HEK293 (cell line): ENCODE measurements around the gene NAGPA.

ENCODE experiments used
- YY1 ChIP-seq: fragments of 450-650 bp; formaldehyde crosslinking; IDR thresholded peaks from 2 replicates; pipeline ENCODE4 v1.5.1; 2018; ENCODE audit warnings: missing biosample characterization, missing genetic modification characterization
- ZBTB1 ChIP-seq: fragments of 450-650 bp; formaldehyde crosslinking; IDR thresholded peaks from 2 replicates; pipeline ENCODE4 v1.5.1; 2016; ENCODE audit warnings: missing biosample characterization, missing genetic modification characterization
- ZBTB20 ChIP-seq: fragments of 450-650 bp; formaldehyde crosslinking; IDR thresholded peaks from 2 replicates; pipeline ENCODE4 v1.5.1; 2016; ENCODE audit warnings: missing biosample characterization, missing genetic modification characterization
- ZBTB8A ChIP-seq: fragments of 450-650 bp; formaldehyde crosslinking; IDR thresholded peaks from 2 replicates; pipeline ENCODE4 v1.5.1; 2016; ENCODE audit warnings: missing biosample characterization, missing genetic modification characterization
- ZNF302 ChIP-seq: fragments of 450-650 bp; formaldehyde crosslinking; IDR thresholded peaks from 2 replicates; pipeline ENCODE4 v1.5.1; 2016; ENCODE audit warnings: missing biosample characterization, missing genetic modification characterization, low read depth
- ZNF423 ChIP-seq: fragments of 450-650 bp; formaldehyde crosslinking; IDR thresholded peaks from 2 replicates; pipeline ENCODE4 v1.5.1; 2016; ENCODE audit warnings: missing biosample characterization, missing genetic modification characterization
- ZNF433 ChIP-seq: fragments of 450-650 bp; formaldehyde crosslinking; IDR thresholded peaks from 2 replicates; pipeline ENCODE4 v1.5.1; 2016; ENCODE audit warnings: missing biosample characterization, missing genetic modification characterization, low read depth
- ZNF501 ChIP-seq: fragments of 450-650 bp; formaldehyde crosslinking; IDR thresholded peaks from 2 replicates; pipeline ENCODE4 v1.5.1; 2016; ENCODE audit warnings: missing biosample characterization, missing genetic modification characterization
- ZNF777 ChIP-seq: fragments of 450-650 bp; formaldehyde crosslinking; IDR thresholded peaks from 2 replicates; pipeline ENCODE4 v1.5.1; 2017; ENCODE audit warnings: missing biosample characterization, missing genetic modification characterization, borderline replicate concordance
- TF ChIP-seq, protein P1 (sequence below): fragments of 450-650 bp; formaldehyde crosslinking; IDR thresholded peaks from 2 replicates; pipeline ENCODE4 v1.5.1; 2016; ENCODE audit warnings: missing biosample characterization, missing genetic modification characterization

DNA sequence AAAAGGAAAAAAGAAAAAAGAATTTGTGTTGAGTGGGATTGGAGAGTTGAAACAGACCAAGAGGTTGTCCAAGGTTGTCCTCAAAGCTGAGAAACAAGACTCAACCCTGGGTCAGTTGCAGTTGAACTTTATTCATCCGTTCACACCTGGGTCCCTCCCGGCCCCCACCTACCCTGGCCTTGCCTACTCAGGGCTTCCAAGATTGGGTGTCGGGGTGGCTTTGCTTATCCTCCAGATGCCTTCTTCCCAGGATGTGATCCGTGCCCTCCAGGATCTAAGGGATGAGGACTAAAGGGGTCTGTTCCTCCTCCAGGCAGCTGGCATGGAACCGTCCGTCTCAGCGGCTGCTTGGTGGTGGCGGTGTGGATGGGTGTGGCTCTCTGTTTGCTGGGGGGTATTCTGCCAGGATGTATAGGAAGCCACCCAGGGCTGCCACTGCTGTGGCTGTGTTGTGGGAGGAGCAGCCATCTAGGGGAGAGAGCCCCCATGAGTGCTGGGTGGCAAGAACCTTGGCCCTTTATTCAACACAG, 10.3 kb upstream of the NAGPA start:
- TF ChIP-seq, protein P1, sequence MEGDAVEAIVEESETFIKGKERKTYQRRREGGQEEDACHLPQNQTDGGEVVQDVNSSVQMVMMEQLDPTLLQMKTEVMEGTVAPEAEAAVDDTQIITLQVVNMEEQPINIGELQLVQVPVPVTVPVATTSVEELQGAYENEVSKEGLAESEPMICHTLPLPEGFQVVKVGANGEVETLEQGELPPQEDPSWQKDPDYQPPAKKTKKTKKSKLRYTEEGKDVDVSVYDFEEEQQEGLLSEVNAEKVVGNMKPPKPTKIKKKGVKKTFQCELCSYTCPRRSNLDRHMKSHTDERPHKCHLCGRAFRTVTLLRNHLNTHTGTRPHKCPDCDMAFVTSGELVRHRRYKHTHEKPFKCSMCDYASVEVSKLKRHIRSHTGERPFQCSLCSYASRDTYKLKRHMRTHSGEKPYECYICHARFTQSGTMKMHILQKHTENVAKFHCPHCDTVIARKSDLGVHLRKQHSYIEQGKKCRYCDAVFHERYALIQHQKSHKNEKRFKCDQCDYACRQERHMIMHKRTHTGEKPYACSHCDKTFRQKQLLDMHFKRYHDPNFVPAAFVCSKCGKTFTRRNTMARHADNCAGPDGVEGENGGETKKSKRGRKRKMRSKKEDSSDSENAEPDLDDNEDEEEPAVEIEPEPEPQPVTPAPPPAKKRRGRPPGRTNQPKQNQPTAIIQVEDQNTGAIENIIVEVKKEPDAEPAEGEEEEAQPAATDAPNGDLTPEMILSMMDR (tag by site-specific recombination): no peak
- TF ChIP-seq ZBTB8A (tag by site-specific recombination) (no peak), YY1 (no peak), ZBTB20 (tag by site-specific recombination) (no peak), ZNF433 (tag by site-specific recombination) (no peak), ZNF501 (tag by site-specific recombination) (no peak), ZNF423 (tag by site-specific recombination) (no peak), ZNF302 (tag by site-specific recombination) (no peak), ZBTB1 (tag by site-specific recombination) (no peak), ZNF777 (tag by site-specific recombination) (no peak)
